ENCODE results near the gene CACNA1C.
"Not testable (repeated sequence)": the region's sequence is repeated elsewhere in the genome, so short reads cannot be mapped to it uniquely, and the experiment has no call there.

Gene CACNA1C

GRCh38 chr12:2076196-2076570 is 23.4 kb downstream of the CACNA1C start:
- DNase-seq (ENCODE audit: low read depth): peak; percentile 66

GRCh38 chr12:2076728-2077127 is 23.9 kb downstream of the CACNA1C start:
- DNase-seq (ENCODE audit: low read depth): no peak

- no peak for DNase-seq (ENCODE audit: low read depth)
Observed at GRCh38 chr12:2080604-2081003, 27.8 kb downstream of the CACNA1C start.

- DNase-seq (ENCODE audit: low read depth): no peak
Observed at GRCh38 chr12:2082321-2082720, 29.5 kb downstream of the CACNA1C start.

GRCh38 chr12:2083008-2083407 is 30.2 kb downstream of the CACNA1C start:
- DNase-seq (ENCODE audit: low read depth): peak; percentile 54

GRCh38 chr12:2083561-2083960 is 30.8 kb downstream of the CACNA1C start:
- peak; percentile 43 for DNase-seq (ENCODE audit: low read depth)

- DNase-seq (ENCODE audit: low read depth): peak; percentile 86
Observed at GRCh38 chr12:2084553-2085296, 31.9 kb downstream of the CACNA1C start.

GRCh38 chr12:2092354-2092753 is 39.6 kb downstream of the CACNA1C start:
- DNase-seq (ENCODE audit: low read depth): no peak

- DNase-seq (ENCODE audit: low read depth): peak; percentile 93
Observed at GRCh38 chr12:2092890-2093289, 40.1 kb downstream of the CACNA1C start.

- peak; percentile 69 for DNase-seq (ENCODE audit: low read depth)
Observed at GRCh38 chr12:2094597-2094996, 41.8 kb downstream of the CACNA1C start.

GRCh38 chr12:2095878-2096277 is 43.1 kb downstream of the CACNA1C start:
- DNase-seq (ENCODE audit: low read depth): no peak

GRCh38 chr12:2097617-2098016 is 44.8 kb downstream of the CACNA1C start:
- no peak for DNase-seq (ENCODE audit: low read depth)

GRCh38 chr12:2098852-2099251 is 46.1 kb downstream of the CACNA1C start:
- DNase-seq (ENCODE audit: low read depth): no peak

GRCh38 chr12:2099595-2099994 is 46.8 kb downstream of the CACNA1C start:
- DNase-seq (ENCODE audit: low read depth): no peak

GRCh38 chr12:2101359-2101758 is 48.6 kb downstream of the CACNA1C start:
- DNase-seq (ENCODE audit: low read depth): no peak

- DNase-seq (ENCODE audit: low read depth): peak; percentile 79
Observed at GRCh38 chr12:2101771-2102170, 49.0 kb downstream of the CACNA1C start.

- not testable (repeated sequence) for DNase-seq (ENCODE audit: low read depth)
Observed at GRCh38 chr12:2102736-2103135, 49.9 kb downstream of the CACNA1C start.

- not testable (repeated sequence) for DNase-seq (ENCODE audit: low read depth)
Observed at GRCh38 chr12:2105387-2105786, 52.6 kb downstream of the CACNA1C start.

- DNase-seq (ENCODE audit: low read depth): no peak
Observed at GRCh38 chr12:2108166-2108565, 55.4 kb downstream of the CACNA1C start.

GRCh38 chr12:2108975-2109671 is 56.3 kb downstream of the CACNA1C start:
- DNase-seq (ENCODE audit: low read depth): no peak

- DNase-seq (ENCODE audit: low read depth): no peak
Observed at GRCh38 chr12:2110127-2110526, 57.3 kb downstream of the CACNA1C start.

- no peak for DNase-seq (ENCODE audit: low read depth)
Observed at GRCh38 chr12:2110849-2111566, 58.2 kb downstream of the CACNA1C start.

- no peak for DNase-seq (ENCODE audit: low read depth)
Observed at GRCh38 chr12:2111826-2112225, 59.0 kb downstream of the CACNA1C start.

Measured in EH (cell line).